ENCODE data around the gene TRMT112. TPM values are rescaled to one million over a fixed set of nuclear protein-coding genes. Genes with fewer than 3 reads are reported as not detected.

The TRMT112 gene
- total and polyA plus RNA-seq, 10 of the 15 experiments (the other 5 are each of a cell fraction or from before 2014, with no cell fraction given) = 212 to 455 (median 308) TPM

DNA sequence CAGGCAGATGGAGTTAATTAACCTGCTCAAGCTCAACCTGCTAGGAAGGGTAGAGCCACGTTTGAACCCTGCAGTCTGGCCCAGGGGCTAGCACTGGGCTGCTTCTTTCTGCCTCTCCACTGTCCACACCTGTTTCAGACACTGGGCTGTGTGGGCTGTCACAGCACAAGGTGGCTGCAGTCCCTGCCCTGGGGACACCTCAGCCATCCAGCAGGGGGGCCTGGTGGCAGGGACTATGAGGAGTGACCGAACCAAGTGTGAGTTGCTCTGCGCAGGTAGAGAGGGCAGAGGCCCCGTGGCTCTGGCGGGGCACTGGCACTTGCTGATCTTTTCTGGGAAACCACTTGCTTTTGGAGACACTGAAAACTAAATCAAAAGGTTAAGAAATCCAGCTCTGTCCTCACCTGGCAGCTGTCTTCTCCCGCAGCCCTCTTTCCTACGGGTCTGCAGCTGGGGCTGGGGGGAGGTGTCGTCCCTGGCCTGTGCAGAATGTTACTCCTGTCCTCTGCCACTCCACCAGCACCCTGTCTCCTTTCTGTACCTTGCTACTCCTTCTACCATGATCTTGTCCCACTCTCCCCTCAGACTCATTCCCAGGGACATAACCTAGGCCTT, 38.7 kb downstream of the TRMT112 start:
- TSS peak; percentile 33 for BruUV-seq (replicated peaks)
- WGBS (ENCODE audit: insufficient coverage, insufficient replicate concordance, low lambda C conversion rate, missing lambda C conversion rate) = 83% methylated on average over 8 of the region's 8 CpGs
- TF ChIP-seq IRF4 (IDR thresholded peaks at IDR 0.05; ENCODE audit: low read depth, low read length) = no peak
- no peak for TF ChIP-seq NFXL1 (IDR thresholded peaks at IDR 0.05; ENCODE audit: borderline replicate concordance)
- TF ChIP-seq, protein P1, sequence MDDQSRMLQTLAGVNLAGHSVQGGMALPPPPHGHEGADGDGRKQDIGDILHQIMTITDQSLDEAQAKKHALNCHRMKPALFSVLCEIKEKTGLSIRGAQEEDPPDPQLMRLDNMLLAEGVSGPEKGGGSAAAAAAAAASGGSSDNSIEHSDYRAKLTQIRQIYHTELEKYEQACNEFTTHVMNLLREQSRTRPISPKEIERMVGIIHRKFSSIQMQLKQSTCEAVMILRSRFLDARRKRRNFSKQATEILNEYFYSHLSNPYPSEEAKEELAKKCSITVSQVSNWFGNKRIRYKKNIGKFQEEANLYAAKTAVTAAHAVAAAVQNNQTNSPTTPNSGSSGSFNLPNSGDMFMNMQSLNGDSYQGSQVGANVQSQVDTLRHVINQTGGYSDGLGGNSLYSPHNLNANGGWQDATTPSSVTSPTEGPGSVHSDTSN (IDR thresholded peaks at IDR 0.05; ENCODE audit: insufficient replicate concordance, low read depth, low read length) = no peak
- no peak for TF ChIP-seq KAT2A (conservative IDR thresholded peaks at IDR 0.05; ENCODE audit: control insufficient read depth, low read depth, low read length)
- TF ChIP-seq GABPA (IDR thresholded peaks at IDR 0.05; ENCODE audit: low read depth) = no peak
- no peak for TF ChIP-seq EGR1 (IDR thresholded peaks at IDR 0.05; ENCODE audit: borderline replicate concordance in 1 of 2, low read depth in 2 of 2, low read length in 2 of 2)
- TF ChIP-seq, protein P2, sequence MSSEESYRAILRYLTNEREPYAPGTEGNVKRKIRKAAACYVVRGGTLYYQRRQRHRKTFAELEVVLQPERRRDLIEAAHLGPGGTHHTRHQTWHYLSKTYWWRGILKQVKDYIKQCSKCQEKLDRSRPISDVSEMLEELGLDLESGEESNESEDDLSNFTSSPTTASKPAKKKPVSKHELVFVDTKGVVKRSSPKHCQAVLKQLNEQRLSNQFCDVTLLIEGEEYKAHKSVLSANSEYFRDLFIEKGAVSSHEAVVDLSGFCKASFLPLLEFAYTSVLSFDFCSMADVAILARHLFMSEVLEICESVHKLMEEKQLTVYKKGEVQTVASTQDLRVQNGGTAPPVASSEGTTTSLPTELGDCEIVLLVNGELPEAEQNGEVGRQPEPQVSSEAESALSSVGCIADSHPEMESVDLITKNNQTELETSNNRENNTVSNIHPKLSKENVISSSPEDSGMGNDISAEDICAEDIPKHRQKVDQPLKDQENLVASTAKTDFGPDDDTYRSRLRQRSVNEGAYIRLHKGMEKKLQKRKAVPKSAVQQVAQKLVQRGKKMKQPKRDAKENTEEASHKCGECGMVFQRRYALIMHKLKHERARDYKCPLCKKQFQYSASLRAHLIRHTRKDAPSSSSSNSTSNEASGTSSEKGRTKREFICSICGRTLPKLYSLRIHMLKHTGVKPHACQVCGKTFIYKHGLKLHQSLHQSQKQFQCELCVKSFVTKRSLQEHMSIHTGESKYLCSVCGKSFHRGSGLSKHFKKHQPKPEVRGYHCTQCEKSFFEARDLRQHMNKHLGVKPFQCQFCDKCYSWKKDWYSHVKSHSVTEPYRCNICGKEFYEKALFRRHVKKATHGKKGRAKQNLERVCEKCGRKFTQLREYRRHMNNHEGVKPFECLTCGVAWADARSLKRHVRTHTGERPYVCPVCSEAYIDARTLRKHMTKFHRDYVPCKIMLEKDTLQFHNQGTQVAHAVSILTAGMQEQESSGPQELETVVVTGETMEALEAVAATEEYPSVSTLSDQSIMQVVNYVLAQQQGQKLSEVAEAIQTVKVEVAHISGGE (CRISPR knock-in tag; IDR thresholded peaks at IDR 0.05) = no peak
- no peak for TF ChIP-seq STAT3 (IDR thresholded peaks at IDR 0.05; ENCODE audit: low read depth, low read length)
- no peak for TF ChIP-seq SREBF2 (IDR thresholded peaks at IDR 0.05; ENCODE audit: low read length)
- TF ChIP-seq, protein P3, sequence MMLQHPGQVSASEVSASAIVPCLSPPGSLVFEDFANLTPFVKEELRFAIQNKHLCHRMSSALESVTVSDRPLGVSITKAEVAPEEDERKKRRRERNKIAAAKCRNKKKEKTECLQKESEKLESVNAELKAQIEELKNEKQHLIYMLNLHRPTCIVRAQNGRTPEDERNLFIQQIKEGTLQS (IDR thresholded peaks at IDR 0.05; ENCODE audit: borderline replicate concordance, extremely low read depth, low read depth, low read length) = no peak
- no peak for TF ChIP-seq ZNF622 (IDR thresholded peaks at IDR 0.05)
- no peak for TF ChIP-seq RAD51 (IDR thresholded peaks at IDR 0.05)
- TF ChIP-seq, protein P4, sequence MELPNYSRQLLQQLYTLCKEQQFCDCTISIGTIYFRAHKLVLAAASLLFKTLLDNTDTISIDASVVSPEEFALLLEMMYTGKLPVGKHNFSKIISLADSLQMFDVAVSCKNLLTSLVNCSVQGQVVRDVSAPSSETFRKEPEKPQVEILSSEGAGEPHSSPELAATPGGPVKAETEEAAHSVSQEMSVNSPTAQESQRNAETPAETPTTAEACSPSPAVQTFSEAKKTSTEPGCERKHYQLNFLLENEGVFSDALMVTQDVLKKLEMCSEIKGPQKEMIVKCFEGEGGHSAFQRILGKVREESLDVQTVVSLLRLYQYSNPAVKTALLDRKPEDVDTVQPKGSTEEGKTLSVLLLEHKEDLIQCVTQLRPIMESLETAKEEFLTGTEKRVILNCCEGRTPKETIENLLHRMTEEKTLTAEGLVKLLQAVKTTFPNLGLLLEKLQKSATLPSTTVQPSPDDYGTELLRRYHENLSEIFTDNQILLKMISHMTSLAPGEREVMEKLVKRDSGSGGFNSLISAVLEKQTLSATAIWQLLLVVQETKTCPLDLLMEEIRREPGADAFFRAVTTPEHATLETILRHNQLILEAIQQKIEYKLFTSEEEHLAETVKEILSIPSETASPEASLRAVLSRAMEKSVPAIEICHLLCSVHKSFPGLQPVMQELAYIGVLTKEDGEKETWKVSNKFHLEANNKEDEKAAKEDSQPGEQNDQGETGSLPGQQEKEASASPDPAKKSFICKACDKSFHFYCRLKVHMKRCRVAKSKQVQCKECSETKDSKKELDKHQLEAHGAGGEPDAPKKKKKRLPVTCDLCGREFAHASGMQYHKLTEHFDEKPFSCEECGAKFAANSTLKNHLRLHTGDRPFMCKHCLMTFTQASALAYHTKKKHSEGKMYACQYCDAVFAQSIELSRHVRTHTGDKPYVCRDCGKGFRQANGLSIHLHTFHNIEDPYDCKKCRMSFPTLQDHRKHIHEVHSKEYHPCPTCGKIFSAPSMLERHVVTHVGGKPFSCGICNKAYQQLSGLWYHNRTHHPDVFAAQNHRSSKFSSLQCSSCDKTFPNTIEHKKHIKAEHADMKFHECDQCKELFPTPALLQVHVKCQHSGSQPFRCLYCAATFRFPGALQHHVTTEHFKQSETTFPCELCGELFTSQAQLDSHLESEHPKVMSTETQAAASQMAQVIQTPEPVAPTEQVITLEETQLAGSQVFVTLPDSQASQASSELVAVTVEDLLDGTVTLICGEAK (IDR thresholded peaks at IDR 0.05; ENCODE audit: borderline replicate concordance) = no peak
- no peak for TF ChIP-seq DPF2 (IDR thresholded peaks at IDR 0.05)
- no peak for TF ChIP-seq ZNF207 (IDR thresholded peaks at IDR 0.05; ENCODE audit: borderline replicate concordance)

More for the DNA sequence above, 38.7 kb downstream of the TRMT112 start:
- Histone ChIP-seq H4K20me1 (ENCODE audit: control insufficient read depth, insufficient read depth) (no peaks in the 10 kb centered on the region; the same call in 1 of the 2 replicates), H2AFZ (ENCODE audit: control insufficient read depth, low read depth, low read length) (no peak overlapping the region), H3K9me3 (replicated peaks; ENCODE audit: control insufficient read depth, insufficient read depth, low read length) (no peaks in the 10 kb centered on the region), H3K79me2 (ENCODE audit: control insufficient read depth, insufficient read depth, low read length) (peaks cover 3% of the 10 kb centered on the region; the same call in 1 of the 2 replicates), H3K9ac (ENCODE audit: control insufficient read depth, insufficient read depth, low read length) (no peak overlapping the region), H3K4me2 (ENCODE audit: control insufficient read depth, insufficient read depth) (no peak overlapping the region), H3K36me3 (ENCODE audit: control insufficient read depth in 2 of 2, insufficient read depth in 2 of 2, low read length in 1 of 2) (peaks cover 0 to 3% of the 10 kb centered on the region in 2 experiments; a peak in 1 of 4 replicates), H3K27ac (ENCODE audit: control insufficient read depth, insufficient read depth) (no peak overlapping the region), H3K4me1 (ENCODE audit: control insufficient read depth, insufficient read depth, low read length) (no peaks in the 10 kb centered on the region), H3K4me3 (no peak overlapping the region), H3K27me3 (replicated peaks in 1 of 2; ENCODE audit: control insufficient read depth in 2 of 2, insufficient read depth in 2 of 2, low read length in 1 of 2) (no peaks in the 10 kb centered on the region)
- ChIA-PET CTCF (interaction anchor here (0.6 to 3.5 kb wide), 4 partner anchors 22 to 177 kb away, joined by 3 to 10 read pairs (median 4); no protein-coding TSS in a partner anchor), SMC1A (ENCODE audit: uncharacterized antibody, unreplicated experiment) (interaction anchor here (0.6 to 1.8 kb wide), 3 partner anchors 9 to 432 kb away, joined by 3 to 7 read pairs (median 3); no protein-coding TSS in a partner anchor), RAD21 (ENCODE audit: unreplicated experiment) (no interaction called here), POLR2A (interaction anchor here (0.6 to 0.7 kb wide), 2 partner anchors 38 to 1056 kb away, joined by 3 to 6 read pairs; partner anchors contain the start of gene FKBP2)
- DNase-seq (ENCODE audit: low read depth, low spot score) (no peak), FAIRE-seq (no peak), ATAC-seq (no peak; the same call in 2 of the 3 replicates)
- in situ Hi-C loops (cut with MboI) = no loop called here
- intact Hi-C loops (cut with micrococcal nuclease; ENCODE audit: unreplicated experiment) = no loop called here

All from GM12878 (cell line).